Measurements from ENCODE around the gene KRT28. TPM values are rescaled to one million over a fixed set of nuclear protein-coding genes. Genes with fewer than 3 reads are reported as not detected.

Gene KRT28
- total RNA-seq, 1 donor from 2014 or later = not detected

DNA sequence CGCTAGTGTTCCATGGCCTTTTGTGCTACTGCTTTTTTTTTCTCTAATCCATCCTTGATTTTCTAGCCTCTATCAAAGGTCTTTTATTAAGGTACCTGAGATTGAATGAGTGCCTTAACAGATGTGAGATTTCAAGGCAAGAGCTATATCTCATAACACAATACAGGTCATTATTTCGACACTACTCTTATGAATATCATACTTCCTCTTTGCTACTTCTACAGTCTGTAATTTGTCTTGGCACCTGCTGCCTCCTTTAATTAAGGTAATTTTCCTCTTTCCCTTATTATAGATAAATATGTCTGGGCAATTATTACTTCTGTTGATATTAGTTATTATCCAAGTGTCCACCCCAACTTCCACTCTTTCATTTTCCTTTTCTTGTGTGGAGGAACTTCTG is 5.3 kb downstream of the KRT28 start:
- no peaks in the 10 kb centered on the region for H4K20me1 ChIP-seq (ENCODE audit: low read depth)
- no peaks in the 10 kb centered on the region for H3K36me3 ChIP-seq
- H3K4me3 ChIP-seq = no peak overlapping the region
- TF ChIP-seq, protein P1, sequence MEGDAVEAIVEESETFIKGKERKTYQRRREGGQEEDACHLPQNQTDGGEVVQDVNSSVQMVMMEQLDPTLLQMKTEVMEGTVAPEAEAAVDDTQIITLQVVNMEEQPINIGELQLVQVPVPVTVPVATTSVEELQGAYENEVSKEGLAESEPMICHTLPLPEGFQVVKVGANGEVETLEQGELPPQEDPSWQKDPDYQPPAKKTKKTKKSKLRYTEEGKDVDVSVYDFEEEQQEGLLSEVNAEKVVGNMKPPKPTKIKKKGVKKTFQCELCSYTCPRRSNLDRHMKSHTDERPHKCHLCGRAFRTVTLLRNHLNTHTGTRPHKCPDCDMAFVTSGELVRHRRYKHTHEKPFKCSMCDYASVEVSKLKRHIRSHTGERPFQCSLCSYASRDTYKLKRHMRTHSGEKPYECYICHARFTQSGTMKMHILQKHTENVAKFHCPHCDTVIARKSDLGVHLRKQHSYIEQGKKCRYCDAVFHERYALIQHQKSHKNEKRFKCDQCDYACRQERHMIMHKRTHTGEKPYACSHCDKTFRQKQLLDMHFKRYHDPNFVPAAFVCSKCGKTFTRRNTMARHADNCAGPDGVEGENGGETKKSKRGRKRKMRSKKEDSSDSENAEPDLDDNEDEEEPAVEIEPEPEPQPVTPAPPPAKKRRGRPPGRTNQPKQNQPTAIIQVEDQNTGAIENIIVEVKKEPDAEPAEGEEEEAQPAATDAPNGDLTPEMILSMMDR (IDR thresholded peaks at IDR 0.05) = no peak
- no peak for TF ChIP-seq EZH2phosphoT487 (IDR thresholded peaks at IDR 0.05)
- no peak for TF ChIP-seq EZH2 (IDR thresholded peaks at IDR 0.05)
- H3F3A ChIP-seq (ENCODE audit: low read depth) = no peaks in the 10 kb centered on the region
- H3K9me3 ChIP-seq (ENCODE audit: low read depth) = no peaks in the 10 kb centered on the region
- H3K27ac Mint-ChIP-seq = no peak overlapping the region
- peaks cover 3% of the 10 kb centered on the region for H3K4me1 Mint-ChIP-seq
- DNase-seq (ENCODE audit: low spot score) = no peak
- H3K9me3 Mint-ChIP-seq = no peaks in the 10 kb centered on the region
- no peak overlapping the region for H2AFZ ChIP-seq (replicated peaks)
- H3K27ac ChIP-seq = no peak overlapping the region
- H3K4me3 Mint-ChIP-seq = no peak overlapping the region
- no peak overlapping the region for H3K4me2 ChIP-seq
- H3K27me3 ChIP-seq = peaks cover 21% of the 10 kb centered on the region
- no peaks in the 10 kb centered on the region for H3K79me2 ChIP-seq (ENCODE audit: low read depth)
- H3K27me3 Mint-ChIP-seq (ENCODE audit: insufficient read depth, low read depth) = peaks cover 5% of the 10 kb centered on the region
- H3K4me1 ChIP-seq = no peaks in the 10 kb centered on the region
- no peaks in the 10 kb centered on the region for H3K36me3 Mint-ChIP-seq
- H3K9ac ChIP-seq = no peak overlapping the region

GRCh38 chr17:40793832-40794231 is 5.9 kb downstream of the KRT28 start:
- no peak for DNase-seq (ENCODE audit: low spot score)
- H3F3A ChIP-seq (ENCODE audit: low read depth) = no peaks in the 10 kb centered on the region
- no peak overlapping the region for H3K9ac ChIP-seq
- H3K4me1 ChIP-seq = no peaks in the 10 kb centered on the region
- H3K27me3 ChIP-seq = peaks cover 16% of the 10 kb centered on the region
- no peak overlapping the region for H3K4me3 ChIP-seq
- H3K4me2 ChIP-seq = no peak overlapping the region
- TF ChIP-seq, protein P1 (IDR thresholded peaks at IDR 0.05) = no peak
- no peak for TF ChIP-seq EZH2phosphoT487 (IDR thresholded peaks at IDR 0.05)
- TF ChIP-seq EZH2 (IDR thresholded peaks at IDR 0.05) = no peak
- no peak overlapping the region for H3K27ac ChIP-seq
- no peaks in the 10 kb centered on the region for H3K9me3 ChIP-seq (ENCODE audit: low read depth)
- no peaks in the 10 kb centered on the region for H3K36me3 ChIP-seq
- H3K27me3 Mint-ChIP-seq (ENCODE audit: insufficient read depth, low read depth) = peaks cover 2% of the 10 kb centered on the region
- no peak overlapping the region for H3K27ac Mint-ChIP-seq
- no peaks in the 10 kb centered on the region for H3K9me3 Mint-ChIP-seq
- no peaks in the 10 kb centered on the region for H3K36me3 Mint-ChIP-seq
- peaks cover 3% of the 10 kb centered on the region for H3K4me1 Mint-ChIP-seq
- H2AFZ ChIP-seq (replicated peaks) = no peak overlapping the region
- H4K20me1 ChIP-seq (ENCODE audit: low read depth) = no peaks in the 10 kb centered on the region
- H3K4me3 Mint-ChIP-seq = no peak overlapping the region
- H3K79me2 ChIP-seq (ENCODE audit: low read depth) = no peaks in the 10 kb centered on the region

- H3K4me1 ChIP-seq = no peaks in the 10 kb centered on the region
- peak; percentile 52 for DNase-seq (ENCODE audit: low spot score)
These were observed 7.8 kb downstream of the KRT28 start for GRCh38 chr17:40791787-40792436.

More at GRCh38 chr17:40791787-40792436, 7.8 kb downstream of the KRT28 start:
- no peak overlapping the region for H3K9ac ChIP-seq
- H3K27ac ChIP-seq = no peak overlapping the region
- no peaks in the 10 kb centered on the region for H3F3A ChIP-seq (ENCODE audit: low read depth)
- Mint-ChIP-seq H3K27me3 (ENCODE audit: insufficient read depth, low read depth) (peaks cover 2% of the 10 kb centered on the region), H3K27ac (no peak overlapping the region), H3K9me3 (no peaks in the 10 kb centered on the region), H3K36me3 (no peaks in the 10 kb centered on the region), H3K4me3 (no peak overlapping the region), H3K4me1 (peaks cover 3% of the 10 kb centered on the region)
- no peak for TF ChIP-seq EZH2 (IDR thresholded peaks at IDR 0.05)
- TF ChIP-seq, protein P1 (IDR thresholded peaks at IDR 0.05) = peak; percentile 82
- H4K20me1 ChIP-seq (ENCODE audit: low read depth) = no peaks in the 10 kb centered on the region
- H3K4me2 ChIP-seq = no peak overlapping the region
- H3K79me2 ChIP-seq (ENCODE audit: low read depth) = no peaks in the 10 kb centered on the region
- no peaks in the 10 kb centered on the region for H3K9me3 ChIP-seq (ENCODE audit: low read depth)
- H3K4me3 ChIP-seq = no peak overlapping the region
- no peak overlapping the region for H2AFZ ChIP-seq (replicated peaks)
- H3K27me3 ChIP-seq = peaks cover 7% of the 10 kb centered on the region
- H3K36me3 ChIP-seq = no peaks in the 10 kb centered on the region

All from neural progenitor cell (in vitro differentiated cells).